ENCODE measurements around the gene ZNF185.
A peak's percentile ranks its signal among the peaks of the same experiment; 100 is the strongest.

Gene ZNF185

DNA sequence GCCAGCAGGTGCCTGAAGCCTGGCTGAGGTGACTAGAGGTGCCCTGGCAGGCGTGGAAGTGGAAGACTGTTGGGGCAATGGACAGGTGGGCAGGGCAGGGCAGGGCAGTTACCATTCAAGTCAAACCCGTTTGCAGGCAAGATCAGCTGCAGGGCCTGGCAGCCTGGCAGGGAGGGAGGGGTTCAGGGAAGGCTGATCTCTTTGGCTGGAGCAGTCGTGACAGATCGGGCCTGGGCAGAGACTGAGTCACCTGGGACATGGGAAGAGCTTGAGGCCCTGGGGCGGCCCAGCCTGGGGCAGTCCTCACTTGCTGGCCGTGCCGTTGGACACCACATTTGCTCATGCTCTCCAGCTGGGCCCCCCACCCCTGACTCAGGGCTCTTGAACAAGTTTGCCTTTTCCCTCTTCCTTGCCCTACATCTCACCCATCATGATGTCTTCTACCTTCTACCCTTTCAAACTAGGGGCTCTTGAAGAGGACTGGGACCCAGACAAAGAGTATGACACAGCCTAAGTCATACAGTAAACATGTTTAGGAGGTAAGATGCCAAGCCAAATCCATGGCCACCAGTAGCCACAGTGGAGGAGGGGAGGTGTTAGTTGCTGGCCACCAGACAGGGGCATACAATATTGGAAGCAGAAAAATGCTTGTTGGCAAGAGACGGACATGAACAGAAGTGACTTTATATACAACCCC, 2.0 kb upstream of the ZNF185 start:
- DNase-seq (ENCODE audit: low spot score), result no peak

DNA sequence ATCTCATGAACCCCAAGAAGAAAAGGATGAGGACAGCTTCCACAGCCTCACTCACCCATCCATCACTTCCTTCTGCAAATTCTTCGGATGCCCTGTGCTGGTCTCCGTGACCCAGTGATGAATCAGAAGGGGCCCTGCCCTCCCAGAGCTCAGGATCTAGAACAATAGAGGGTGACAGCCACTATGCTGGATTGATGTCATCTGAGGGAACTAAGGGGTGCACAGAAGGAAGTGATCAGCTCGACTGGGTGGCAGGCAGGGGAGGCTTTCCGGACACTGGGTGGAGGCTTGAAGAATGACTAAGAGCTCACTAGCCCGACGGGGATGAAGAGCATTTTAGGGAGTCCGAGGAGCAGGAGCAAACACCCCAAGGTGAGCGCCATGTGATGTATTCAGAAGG, 1.4 kb upstream of the ZNF185 start:
- DNase-seq (ENCODE audit: low spot score), result no peak

DNA sequence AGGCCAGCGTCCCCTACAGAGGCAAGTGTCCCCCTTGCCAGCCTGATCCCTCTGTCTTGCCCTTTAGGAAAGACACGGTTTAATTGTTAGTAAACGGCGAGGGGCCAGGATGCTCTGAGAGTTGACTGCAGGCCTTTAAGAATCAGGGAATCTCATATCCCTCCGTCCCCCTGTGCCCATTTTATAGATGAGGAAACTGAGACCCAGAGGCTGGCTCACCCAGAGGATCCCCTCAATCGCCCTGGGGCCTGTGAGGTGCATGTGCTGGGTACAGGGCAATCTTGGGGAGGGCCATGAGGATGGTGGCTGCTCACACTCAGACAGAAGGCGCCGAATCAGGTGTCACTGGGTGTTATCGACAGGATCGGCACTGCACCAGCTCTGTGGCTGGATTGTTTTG, 575 bp downstream of the ZNF185 start:
- DNase-seq (ENCODE audit: low spot score), result no peak

DNA sequence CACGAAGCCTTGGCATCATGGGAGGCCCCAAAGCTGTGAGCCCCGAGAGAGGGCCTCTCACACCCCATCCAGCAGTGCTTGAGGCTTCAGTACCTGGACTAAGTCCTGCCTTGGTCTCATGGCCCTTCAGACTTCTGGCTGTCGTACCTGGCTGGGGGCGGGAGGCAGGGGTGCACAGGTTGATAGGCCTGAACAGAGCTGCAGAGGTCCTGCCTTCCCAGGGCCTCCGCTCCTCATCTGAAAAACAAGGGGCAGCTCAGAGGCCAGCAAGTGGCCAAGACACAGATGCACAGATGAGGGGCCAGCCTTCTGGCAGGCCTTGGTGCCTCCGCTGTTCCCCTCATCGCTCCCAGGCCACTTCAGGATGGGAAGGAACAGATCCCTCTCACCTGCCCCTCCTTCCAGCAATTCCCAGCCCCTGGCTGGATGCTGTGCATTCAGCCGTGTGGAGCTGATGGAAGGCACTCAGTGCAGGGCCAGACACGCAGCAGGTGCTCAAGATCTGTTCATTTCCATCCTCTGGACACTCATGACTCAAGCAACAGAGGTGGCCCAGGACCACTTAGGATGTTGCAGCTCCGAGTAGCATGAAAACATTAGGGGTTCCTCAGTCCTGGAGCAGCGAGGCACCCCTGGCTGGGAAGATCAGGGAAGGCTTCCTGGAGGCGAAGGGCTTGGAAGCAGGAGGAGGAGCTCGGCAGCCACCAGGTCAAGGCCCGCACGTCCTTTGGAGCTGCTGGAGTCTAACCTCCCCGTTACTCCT, 1.4 kb downstream of the ZNF185 start:
- DNase-seq (ENCODE audit: low spot score), result no peak

DNA sequence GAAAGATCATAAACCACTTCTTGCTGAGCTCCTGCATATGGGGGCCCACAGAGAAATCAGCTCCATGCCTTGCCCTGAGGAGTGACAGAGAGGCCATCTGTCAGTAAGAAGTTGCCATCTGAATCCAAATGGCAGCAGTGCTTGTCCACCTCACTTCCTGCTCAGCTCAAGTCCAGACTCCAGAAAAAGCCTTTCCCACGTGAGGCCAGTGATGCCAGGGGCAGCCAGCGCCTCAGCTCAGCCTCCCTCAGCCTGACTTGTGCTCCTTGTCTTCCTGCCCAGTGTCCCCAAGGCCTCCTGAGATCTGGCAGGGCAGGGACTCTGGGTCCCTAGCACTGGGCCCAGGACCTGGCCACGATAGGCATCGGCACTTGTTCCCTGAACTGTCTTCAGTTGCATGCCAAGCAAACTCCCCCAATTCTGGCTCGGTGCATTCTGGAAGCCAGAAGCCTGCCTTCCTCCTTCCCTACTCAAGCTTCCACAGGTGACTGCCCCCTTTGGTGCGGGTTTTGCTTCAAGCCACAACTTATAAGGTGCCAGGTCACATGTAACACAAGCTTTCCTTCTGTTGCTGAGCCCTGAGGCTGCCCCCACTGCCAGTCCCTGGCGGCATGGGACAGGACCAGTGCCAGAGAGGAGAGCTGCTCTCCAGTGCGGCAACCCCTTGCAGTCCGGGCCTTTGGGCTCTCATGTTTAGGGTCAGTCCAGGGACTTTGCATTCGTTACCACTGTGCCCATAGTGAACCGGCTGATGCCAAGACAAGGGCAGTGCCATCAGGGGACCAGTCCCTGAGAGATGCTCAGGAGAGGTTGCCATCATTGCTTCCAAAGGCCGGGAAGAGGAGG, 2.2 kb downstream of the ZNF185 start:
- no peak for DNase-seq (ENCODE audit: low spot score)

DNA sequence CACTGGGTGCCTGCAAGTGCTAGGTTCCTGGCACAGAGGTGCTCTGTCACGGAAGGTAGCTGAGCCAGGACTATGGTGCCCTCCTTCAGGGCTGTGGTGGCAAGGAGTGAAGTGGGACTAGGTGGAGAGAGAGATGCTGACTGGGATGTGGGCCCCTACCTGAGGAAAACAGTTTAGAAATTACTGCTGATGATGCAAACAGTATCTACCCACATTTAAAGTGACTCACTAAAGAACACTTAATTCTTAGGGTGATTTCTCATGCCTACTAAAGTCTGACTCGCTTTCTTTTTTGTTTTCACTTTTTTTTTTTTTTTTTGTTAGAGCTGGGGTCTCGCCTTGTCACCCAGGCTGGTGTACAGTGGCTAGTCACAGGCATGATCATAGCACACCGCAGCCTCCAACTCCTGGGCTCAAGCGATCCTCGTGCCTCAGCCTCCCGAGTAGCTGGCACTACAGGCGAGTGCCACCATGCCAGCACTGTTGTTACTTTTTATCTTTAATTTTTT, 3.1 kb downstream of the ZNF185 start:
- no peak for DNase-seq (ENCODE audit: low spot score)

DNA sequence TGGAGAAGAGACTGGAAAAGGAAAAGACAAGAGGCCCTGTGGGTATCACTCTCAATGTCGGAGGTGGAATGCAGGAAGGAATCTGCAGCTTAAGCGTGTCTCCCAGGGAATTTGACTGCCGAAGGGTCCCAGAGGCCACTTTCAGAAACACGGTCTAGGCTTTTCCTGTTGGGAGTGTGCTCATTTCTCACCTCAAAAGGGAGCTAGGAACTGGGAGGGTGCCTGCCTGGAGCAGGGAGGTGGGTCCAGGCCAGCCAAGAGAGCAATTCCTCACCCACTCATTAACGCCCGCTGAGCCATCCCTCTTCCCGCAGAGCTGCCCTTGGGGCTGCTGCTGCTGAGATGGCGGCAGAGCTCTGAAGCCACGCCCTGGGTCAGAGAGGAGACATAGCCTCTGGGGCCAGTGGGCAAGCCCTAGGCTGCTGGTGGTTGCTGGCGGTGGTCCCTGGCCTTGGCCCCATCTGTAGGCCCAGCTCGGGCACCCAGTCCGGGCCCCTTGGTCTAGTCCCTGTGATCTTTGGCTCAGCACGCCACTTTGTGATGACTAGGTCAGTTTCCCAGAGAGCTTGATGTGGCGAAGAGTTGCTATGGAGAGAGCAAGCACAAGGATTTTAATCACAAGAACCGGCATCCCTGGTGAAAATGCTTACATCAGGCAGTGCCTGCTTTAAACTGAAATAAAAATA, 4.1 kb downstream of the ZNF185 start:
- DNase-seq (ENCODE audit: low spot score), result no peak

DNA sequence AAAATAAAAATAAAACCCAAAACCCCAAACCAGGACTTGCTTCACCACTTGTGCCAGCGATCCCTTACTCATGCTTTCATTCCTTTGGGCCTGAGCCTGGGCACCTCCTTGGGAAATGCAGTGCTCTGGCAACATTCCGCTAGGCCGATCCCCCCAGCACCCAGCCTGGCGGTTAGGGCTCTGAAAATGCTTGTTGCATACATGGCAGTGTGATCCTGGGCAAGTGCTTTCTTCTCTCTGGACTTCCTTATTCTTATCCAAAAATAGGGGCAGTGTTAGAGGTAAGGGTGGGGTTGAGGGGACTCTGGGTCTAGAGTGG, 4.6 kb downstream of the ZNF185 start:
- no peak for DNase-seq (ENCODE audit: low spot score)

DNA sequence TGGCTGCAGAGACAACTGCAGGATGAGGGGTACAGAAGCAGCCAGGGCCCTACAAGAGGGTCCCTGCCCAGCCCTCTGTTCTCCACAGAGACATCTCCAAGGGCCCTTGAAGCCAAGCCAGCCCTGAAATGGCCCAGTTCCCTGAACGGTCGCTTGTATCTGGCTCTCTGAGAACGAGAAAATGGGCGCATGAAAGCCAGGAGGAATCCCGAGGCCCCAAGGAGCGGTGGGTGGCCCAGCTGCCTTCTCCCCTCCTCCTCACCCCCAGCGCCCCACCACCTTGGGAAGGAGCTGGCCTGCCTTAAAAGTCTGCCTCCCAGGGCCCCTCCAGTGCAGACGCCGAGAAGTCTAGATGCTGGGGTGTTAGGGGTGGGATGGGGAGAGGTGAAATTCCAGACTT, 5.7 kb downstream of the ZNF185 start:
- no peak for DNase-seq (ENCODE audit: low spot score)

DNA sequence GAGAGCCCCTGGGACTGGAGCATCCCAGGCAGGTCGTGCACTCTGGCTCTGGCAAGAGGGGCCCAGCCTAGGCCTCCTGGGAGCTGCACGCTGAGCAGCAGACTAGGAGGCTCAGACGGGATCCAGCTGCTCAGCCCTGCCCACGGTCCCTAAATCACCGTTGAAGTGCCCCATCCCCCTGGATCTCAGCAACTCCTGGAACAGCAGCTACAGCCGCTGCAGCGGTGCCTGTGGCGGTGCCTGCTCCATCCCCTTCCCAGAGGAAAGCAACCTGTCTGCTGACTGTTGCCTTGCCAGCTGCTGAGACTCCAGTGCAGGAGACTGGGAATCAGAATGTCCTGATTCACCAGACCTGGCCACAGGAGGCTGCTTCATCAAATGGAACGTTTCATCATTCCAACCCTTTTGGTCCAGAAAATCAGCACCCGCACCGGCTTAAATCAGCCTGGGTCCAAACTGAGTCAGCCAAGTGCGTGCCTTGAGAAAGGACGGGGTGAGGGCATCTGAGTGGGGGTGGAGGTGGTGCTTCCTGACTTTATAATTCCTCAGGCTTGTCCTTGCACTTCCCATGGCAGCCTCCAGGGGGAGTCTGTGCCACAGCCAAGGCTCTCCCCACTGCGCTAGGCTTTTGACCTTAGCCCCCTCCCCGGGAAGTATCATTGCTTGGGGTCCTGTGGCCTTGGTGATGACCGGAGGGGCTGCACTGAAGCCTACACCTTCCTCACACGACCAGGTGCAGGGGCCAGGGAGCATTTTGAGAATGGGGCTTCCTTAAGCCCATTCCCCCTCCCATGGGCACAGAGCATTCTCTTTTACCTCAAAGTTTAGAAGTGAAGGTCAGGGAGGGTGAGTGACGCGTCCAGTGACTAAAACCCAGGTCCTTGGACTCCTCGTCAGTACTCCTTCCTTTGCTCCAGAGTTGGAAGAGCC, 6.5 kb downstream of the ZNF185 start:
- peak; percentile 42 for DNase-seq (ENCODE audit: low spot score)

DNA sequence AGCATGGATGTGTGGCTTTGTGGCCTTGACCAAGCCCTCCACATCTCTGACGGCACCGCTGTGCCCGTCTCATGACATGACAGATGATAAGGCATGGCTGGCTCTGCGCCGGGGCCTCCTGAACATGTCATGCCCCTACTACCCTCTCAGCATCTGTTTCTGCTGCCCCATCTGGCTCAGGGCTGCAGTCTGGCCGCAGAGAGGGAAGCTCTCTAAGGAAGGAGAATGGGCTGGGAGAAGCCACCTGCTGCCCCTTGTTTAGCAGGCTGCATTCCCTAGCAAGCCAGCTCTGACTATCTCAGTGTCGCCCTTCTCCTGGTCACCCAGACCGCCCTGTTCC, 7.2 kb downstream of the ZNF185 start:
- no peak for DNase-seq (ENCODE audit: low spot score)

DNA sequence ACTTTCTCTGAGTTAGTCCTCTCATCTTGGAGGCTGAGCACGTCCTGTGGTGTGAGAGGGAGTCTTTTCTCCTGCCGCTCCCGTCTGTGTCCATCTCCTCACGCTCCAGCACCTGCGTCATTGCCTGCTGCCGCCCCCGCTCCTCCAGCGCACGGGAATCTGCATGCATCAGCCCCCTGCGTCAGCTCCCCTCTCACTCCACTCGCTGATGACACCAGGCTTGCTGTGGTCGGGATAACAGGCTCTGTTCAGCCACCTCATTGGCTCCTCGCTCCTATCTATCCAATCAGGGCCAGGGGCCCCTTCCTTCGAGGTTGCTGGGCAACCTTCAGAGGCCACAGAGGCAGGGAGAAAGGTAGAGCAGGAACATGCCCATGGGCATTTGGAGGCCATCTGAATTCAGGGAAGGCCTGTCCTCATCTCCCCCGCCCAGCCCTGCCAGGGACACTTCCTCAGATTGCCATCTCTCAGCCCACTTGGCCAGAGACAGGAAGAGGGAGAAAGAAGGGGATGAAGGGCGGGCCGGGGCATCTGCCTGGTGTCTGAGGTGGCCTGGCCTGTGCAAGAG, 9.3 kb downstream of the ZNF185 start:
- DNase-seq (ENCODE audit: low spot score), result no peak

DNA sequence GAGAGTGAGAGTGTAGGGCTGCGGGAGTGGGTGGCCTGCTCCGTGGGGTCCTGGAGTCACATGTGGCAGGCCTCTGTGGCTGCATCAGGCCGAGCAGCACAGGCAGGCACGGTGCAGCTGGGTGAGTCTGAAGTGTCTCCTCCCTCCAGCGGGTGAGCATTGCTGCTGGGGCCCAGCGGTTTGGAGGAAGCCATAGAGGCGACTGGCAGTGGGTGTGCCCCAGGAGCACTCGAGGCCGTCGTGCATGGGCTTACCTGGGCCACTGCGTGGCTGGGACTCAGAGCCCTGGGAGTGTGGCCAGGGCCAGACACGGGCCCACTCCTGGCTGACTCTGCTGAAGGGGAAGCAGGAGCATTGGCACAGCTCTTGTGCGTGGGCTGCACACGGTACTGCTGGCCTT, 10.6 kb downstream of the ZNF185 start:
- no peak for DNase-seq (ENCODE audit: low spot score)

DNA sequence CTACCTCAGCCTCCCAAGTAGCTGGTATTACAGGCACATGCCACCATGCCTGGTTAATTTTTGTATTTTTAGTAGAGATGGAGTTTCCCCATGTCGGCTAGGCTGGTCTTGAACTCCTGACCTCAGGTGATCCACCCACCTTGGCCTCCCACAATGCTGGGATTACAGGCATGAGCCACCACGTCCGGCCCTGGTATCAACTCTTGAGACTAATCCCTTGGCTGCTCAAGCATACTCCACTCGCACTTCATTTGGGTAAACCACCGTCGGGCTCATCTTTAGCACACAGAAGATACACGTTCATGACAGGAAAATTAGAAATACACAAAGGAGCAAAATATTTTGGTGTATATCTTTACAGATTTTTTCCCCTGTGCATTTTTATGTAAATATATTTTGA, 12.2 kb downstream of the ZNF185 start:
- peak; percentile 25 for DNase-seq (ENCODE audit: low spot score)

DNA sequence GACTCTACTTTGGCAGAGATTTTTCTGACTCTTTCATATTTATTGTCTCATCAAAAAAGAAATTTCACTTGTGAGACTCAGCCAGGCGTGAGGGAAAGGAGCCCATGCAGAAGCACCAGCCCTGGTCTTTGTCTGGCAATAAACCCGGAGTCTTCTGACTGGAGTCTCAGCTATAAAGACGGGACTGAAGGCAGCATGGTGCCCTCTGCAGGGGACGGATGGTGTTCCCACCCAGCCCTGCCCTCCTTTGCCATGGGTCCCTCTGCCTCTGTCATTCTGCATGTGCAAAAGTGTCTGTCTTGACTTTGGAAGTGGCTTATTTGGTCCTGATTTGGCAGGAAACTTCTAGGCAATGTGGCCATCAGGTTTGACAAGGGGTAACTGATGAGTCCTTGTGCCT, 14.2 kb downstream of the ZNF185 start:
- DNase-seq (ENCODE audit: low spot score), result peak; percentile 56

DNA sequence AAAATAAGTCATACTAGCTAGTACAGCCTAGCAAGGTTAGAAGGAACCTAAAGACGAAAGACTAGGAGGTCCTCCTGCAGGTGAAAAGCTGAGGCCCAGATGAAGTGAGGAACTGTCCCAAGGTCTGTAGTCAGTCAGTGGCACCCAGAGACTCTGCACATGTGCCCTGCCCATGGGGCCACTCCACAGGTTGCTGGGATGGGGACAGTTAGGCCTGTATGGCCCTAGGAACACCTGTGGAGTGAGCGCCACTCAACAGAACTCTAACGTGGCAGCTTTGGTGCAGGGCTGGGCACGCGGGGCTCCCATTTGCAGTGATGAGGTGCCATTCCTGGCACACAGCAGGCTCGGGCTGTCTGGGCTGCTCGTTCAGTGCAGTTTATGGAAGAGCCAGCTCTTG, 14.8 kb downstream of the ZNF185 start:
- no peak for DNase-seq (ENCODE audit: low spot score)

DNA sequence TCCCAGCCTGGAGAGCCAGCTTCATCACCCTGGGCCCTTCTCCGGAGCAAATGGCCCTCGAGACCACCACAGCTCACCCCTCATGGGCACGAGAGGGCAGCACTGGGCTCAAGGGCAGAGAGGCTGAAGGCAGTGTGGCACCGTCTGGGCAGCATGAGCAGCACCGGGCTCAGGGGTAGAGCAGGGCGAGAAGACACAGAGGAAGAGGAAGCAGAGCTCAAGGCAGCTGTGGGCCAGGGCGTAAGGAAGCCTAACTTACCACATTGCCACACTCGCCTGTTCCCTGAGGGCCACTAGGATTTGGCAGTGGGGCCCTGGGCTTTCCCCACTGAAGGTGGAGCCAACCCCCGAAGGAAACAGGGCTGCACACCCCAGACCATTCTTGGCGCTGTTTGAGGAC, 15.5 kb downstream of the ZNF185 start:
- no peak for DNase-seq (ENCODE audit: low spot score)

DNA sequence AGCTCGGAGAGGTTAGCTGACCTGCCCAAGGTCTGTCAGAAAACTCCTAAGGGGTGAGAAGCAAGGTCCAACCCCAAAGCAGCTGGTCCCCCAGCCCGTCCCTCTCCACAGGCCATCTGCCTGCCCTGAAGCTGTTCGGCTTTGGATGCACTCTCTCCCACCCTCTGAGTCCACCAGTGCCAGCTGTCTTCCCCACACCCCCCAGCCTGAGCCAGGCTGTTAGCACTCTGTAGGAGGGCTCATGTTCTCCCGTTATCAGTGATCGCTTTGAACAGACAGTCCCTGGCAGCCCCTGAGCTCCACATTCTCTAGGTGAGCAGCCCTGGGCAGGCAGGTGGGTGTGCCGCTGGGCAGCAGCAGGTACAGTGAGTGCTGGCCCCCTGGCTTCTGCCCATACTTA, 16.0 kb downstream of the ZNF185 start:
- DNase-seq (ENCODE audit: low spot score), result no peak

DNA sequence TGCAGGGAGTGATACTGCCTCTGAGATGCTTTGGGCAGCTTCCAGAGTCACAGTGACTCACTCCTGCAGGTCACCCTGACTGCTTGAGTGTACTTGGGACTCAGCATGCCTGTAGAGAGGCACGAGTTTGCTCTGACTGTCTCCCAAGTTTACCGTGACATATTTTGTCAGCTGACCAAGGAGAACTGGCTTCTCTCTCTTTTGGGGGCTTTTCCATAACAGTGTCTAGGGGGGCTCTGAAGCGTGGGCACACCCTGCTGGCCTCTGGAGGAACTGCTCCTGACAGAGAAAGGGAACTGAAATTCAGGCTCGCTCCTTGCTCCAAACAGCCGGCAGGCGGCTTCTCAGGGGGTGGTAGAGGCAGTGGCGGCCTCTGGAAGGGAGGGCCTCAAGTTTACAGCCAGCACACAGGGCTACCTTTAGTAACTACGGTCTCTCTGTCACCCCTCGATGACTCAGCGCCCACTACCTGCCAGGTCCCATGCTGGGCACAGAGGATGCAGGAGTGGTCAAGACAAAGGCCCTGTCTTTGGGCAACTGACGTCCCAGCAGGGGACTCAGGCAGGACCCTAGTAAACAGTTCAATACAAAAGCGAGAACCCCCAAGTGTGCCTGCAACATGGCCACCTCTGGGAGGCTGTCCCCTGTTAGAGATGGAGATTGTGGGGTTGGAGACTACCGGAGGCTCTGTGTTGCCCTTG, 17.8 kb downstream of the ZNF185 start:
- DNase-seq (ENCODE audit: low spot score), result peak; percentile 68
